K562 (cell line): Measurements from ENCODE around the gene LAMA2. TPM values are rescaled to one million over a fixed set of nuclear protein-coding genes. Genes with fewer than 3 reads are reported as not detected.

ENCODE experiments used
- ATAC-seq: fragments of 200-7000 bp; cut with Tn5 transposase; 3 replicates; pipeline ENCODE4 v1.9.1; 2020; ENCODE audit warnings: moderate library complexity
- BruUV-seq: library from RNA; stranded (reverse); fragments of 400-500 nt; replicated peaks from 2 replicates; lab custom pipeline; 2021; lab: Mats Ljungman, UMichigan
- CTCF ChIA-PET: fragments of 300-600 bp; formaldehyde crosslinking; extraction: SDS; loops from one replicate; lab custom pipeline; 2021; ENCODE audit warnings: low intra/inter-chr PET ratio; lab: Yijun Ruan, JAX
- POLR2A ChIA-PET: fragments of 300-600, 350-650 bp; sonication (Branson Sonifier 250); formaldehyde crosslinking; extraction: SDS; loops from one replicate; lab custom pipeline; 2021; ENCODE audit warnings: antibody characterized with exemption, inconsistent platforms; lab: Yijun Ruan, JAX
- DNase-seq, 4 experiments: peaks; one replicate each; pipeline versions ENCODE4 v3.0.0 to v3.0.0-alpha.2; 2011 to 2018; ENCODE audit warnings: low spot score in 3 of 4, mixed read lengths in 3 of 4; ENCODE audit errors: extremely low read depth in 1 of 4
- FAIRE-seq: peaks from 2 replicates; lab custom pipeline; 2011; peaks lifted over from hg19 to GRCh38; lab: Jason Lieb, UNC
- H2AFZ ChIP-seq: 2 replicates; pipeline ENCODE4 v1.6.0; 2011; ENCODE audit warnings: low read depth, low read length, control low read depth, inconsistent platforms
- H3K27ac ChIP-seq: fragments of 200-600 bp; 3 replicates; pipeline ENCODE4 v1.8.0; 2011; ENCODE audit warnings: low read depth, mild to moderate bottlenecking, control low read depth, inconsistent platforms, low read length, moderate library complexity, mixed read lengths; ENCODE audit errors: extremely low read depth
- H3K27me3 ChIP-seq, 2 experiments: fragments of 300-600 bp in 1 of 2; 2 replicates in 1 of 2; 3 replicates in 1 of 2; pipeline versions ENCODE4 v1.6.0 to v1.8.0; 2011; ENCODE audit warnings: inconsistent platforms in 2 of 2, low read length in 2 of 2, mild to moderate bottlenecking in 1 of 2, mixed read lengths in 1 of 2, moderate library complexity in 1 of 2; ENCODE audit not compliant: control insufficient read depth in 2 of 2, insufficient read depth in 2 of 2
- H3K36me3 ChIP-seq: fragments of 300-600 bp; 3 replicates; pipeline ENCODE4 v1.8.0; 2011; ENCODE audit warnings: mild to moderate bottlenecking, low read length, inconsistent platforms; ENCODE audit not compliant: control insufficient read depth, insufficient read depth
- H3K4me1 ChIP-seq, 2 experiments: fragments of 200-600 bp in 1 of 2; replicated peaks in 1 of 2; 2 replicates in 1 of 2; 3 replicates in 1 of 2; pipeline versions ENCODE4 v1.5.1 to v1.8.0; 2011; ENCODE audit warnings: inconsistent platforms in 2 of 2, low read length in 2 of 2, mild to moderate bottlenecking in 1 of 2, mixed read lengths in 1 of 2, moderate library complexity in 1 of 2; ENCODE audit not compliant: control insufficient read depth in 2 of 2, insufficient read depth in 2 of 2
- H3K4me2 ChIP-seq: 2 replicates; pipeline ENCODE4 v1.6.1; 2011; ENCODE audit warnings: low read length, control low read depth, inconsistent platforms, mixed read lengths; ENCODE audit not compliant: insufficient read depth
- H3K4me3 ChIP-seq: fragments of 200-600 bp; sonication (generic), shearing (Covaris generic); 2 replicates; pipeline ENCODE4 v1.5.1; 2016; ENCODE audit warnings: control low read depth, inconsistent platforms
- H3K79me2 ChIP-seq: fragments of 200-600 bp; 3 replicates; pipeline ENCODE4 v1.8.0; 2011; ENCODE audit warnings: low read length, inconsistent platforms; ENCODE audit not compliant: control insufficient read depth, insufficient read depth
- H3K9ac ChIP-seq, 2 experiments: 2 replicates each; pipeline versions ENCODE4 v1.6.0 to v1.6.1; 2011; ENCODE audit warnings: low read depth in 2 of 2, low read length in 2 of 2, control low read depth in 1 of 2, inconsistent platforms in 1 of 2, mild to moderate bottlenecking in 1 of 2, mixed read lengths in 1 of 2; ENCODE audit not compliant: insufficient read depth in 1 of 2
- H3K9me1 ChIP-seq: one replicate; pipeline ENCODE4 v1.6.0; 2011; ENCODE audit warnings: inconsistent platforms, mild to moderate bottlenecking, low read length, moderate library complexity; ENCODE audit not compliant: control insufficient read depth, insufficient read depth
- H3K9me3 ChIP-seq: replicated peaks from 2 replicates; pipeline ENCODE4 v1.5.1; 2011; ENCODE audit warnings: low read depth, low read length, inconsistent platforms; ENCODE audit not compliant: control insufficient read depth, insufficient read depth
- H4K20me1 ChIP-seq: replicated peaks from 2 replicates; pipeline ENCODE4 v1.6.1; 2011; ENCODE audit warnings: low read length, inconsistent platforms, mixed read lengths; ENCODE audit not compliant: control insufficient read depth, insufficient read depth
- C11orf30 ChIP-seq: fragments of 450-650 bp; IDR thresholded peaks from 2 replicates; pipeline ENCODE4 v1.6.1; 2016; ENCODE audit warnings: low read depth, mild to moderate bottlenecking
- HDAC1 ChIP-seq, 2 experiments: fragments of 450-650 bp; IDR thresholded peaks; 2 replicates each; pipeline ENCODE4 v1.6.1; 2016 to 2017; ENCODE audit warnings: inconsistent platforms in 1 of 2, mild to moderate bottlenecking in 1 of 2, moderate library complexity in 1 of 2
- MAFG ChIP-seq: fragments of 450-650 bp; conservative IDR thresholded peaks from 2 replicates; pipeline ENCODE4 v1.6.1; 2016; ENCODE audit warnings: missing genetic modification characterization, missing compliant biosample characterization
- RHOXF2B ChIP-seq: fragments of 250-450 bp; sonication (Bioruptor Pico); conservative IDR thresholded peaks from 2 replicates; pipeline ENCODE4 v1.5.1; 2021
- ZNF316 ChIP-seq: fragments of 450-650 bp; IDR thresholded peaks from 2 replicates; pipeline ENCODE4 v1.6.1; 2016
- ZNF551 ChIP-seq: fragments of 250-450 bp; sonication (Bioruptor Pico); IDR thresholded peaks from 2 replicates; pipeline ENCODE4 v1.5.0; 2021; ENCODE audit warnings: mild to moderate bottlenecking, moderate library complexity
- WGBS: fragments of 100-300 bp; shearing (Covaris generic); methylation state at CpG from one replicate; pipeline ENCODE4 v1.1.6; 2016; ENCODE audit warnings: low coverage, mixed read lengths; ENCODE audit not compliant: insufficient coverage; ENCODE audit errors: missing lambda C conversion rate; 5-methylcytosine and 5-hydroxymethylcytosine counted together
- in situ Hi-C: fragments of 300-500 bp; cut with MboI; formaldehyde crosslinking; loops from 4 replicates; pipeline ENCODE4 v1.15.0; 2018; ENCODE audit warnings: inconsistent platforms, mixed read lengths
- intact Hi-C: fragments of 100-400 bp; cut with micrococcal nuclease; formaldehyde crosslinking; loops from 2 replicates; pipeline ENCODE4 v1.14.2; 2022
- polyA plus RNA-seq, 8 experiments: library from polyadenylated mRNA; depleted of rRNA in 4 of 8; stranded (reverse) in 5 of 8; unstranded in 3 of 8; fragments of >200 nt; fragmentation: Nextera tagmentation in 2 of 8; fragmentation: Illumina TruSeq in 1 of 8; extraction: Ambion mirVana in 2 of 8; extraction: Trizol in 1 of 8; gene quantifications; 2 replicates each; pipeline versions ENCODE4 v1.2.1 to v1.2.3, GENCODE V29; 2011 to 2014; ENCODE audit warnings: inconsistent platforms in 1 of 8, missing spikeins in 1 of 8
- total RNA-seq, 7 experiments: library from RNA; depleted of rRNA in 6 of 7; stranded (reverse); fragments of >200 nt in 6 of 7; fragmentation: Illumina TruSeq in 2 of 7; extraction: Trizol in 2 of 7; gene quantifications; 2 replicates each; pipeline versions ENCODE4 v1.2.1 to v1.2.3, GENCODE V29; 2011 to 2021; ENCODE audit warnings: low replicate concordance in 1 of 7

The LAMA2 gene
- total and polyA plus RNA-seq, 9 of the 15 experiments (the other 6 are each of a cell fraction or from before 2014, with no cell fraction given): 0.04 to 1.5 (median 0.36) TPM

DNA sequence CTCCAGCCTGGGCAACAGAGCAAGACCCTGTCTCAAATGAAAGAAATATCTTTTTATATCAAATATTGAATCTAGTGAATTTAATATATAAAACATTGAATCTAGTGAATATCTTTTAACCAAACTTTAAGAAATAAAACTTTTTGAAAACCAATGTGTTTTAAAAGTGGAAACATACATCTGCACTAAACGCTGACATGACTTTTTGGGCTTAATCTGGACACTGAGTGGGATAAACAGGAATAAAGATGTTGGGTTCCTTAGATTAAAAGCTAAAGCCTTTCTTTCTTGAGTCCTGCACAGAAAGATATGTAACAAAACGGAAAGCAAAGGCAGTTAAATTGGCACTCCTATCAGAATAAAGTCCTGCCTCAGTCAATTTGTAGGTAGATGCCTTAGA is 636.8 kb downstream of the LAMA2 start:
- CTCF ChIA-PET: no interaction called here

DNA sequence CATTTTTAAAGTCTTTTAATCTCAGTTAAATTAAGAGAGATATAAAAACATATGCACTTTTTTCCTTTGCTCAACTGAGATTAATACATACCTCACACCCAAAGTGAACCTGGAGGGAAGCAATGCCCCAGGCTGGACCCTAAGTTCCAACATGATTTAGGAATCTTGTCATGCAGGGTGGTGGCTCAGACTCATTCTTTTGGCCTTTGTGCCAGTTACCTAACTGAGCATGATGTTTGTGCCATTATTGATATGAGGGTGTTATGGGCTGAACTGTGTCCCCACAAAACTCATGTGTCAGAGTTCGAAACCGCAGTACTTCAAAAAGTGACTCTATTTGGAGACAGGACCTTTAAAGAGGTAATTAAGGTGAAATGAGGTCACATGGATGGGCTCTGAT is 639.0 kb downstream of the LAMA2 start:
- Histone ChIP-seq H2AFZ (no peak overlapping the region), H4K20me1 (no peaks in the 10 kb centered on the region), H3K4me2 (no peak overlapping the region), H3K27ac (no peak overlapping the region), H3K4me1 (no peaks in the 10 kb centered on the region; a peak in 1 of 5 replicates), H3K79me2 (no peaks in the 10 kb centered on the region), H3K4me3 (no peak overlapping the region), H3K9ac (no peak overlapping the region), H3K36me3 (no peaks in the 10 kb centered on the region), H3K9me1 (no peaks in the 10 kb centered on the region), H3K9me3 (no peaks in the 10 kb centered on the region; the same call in 1 of the 2 replicates), H3K27me3 (no peaks in the 10 kb centered on the region)
- POLR2A ChIA-PET: no interaction called here
- in situ Hi-C loops: no loop called here
- CTCF ChIA-PET: no interaction called here
- ATAC-seq (no peak), FAIRE-seq (no peak), DNase-seq (no peak)
- intact Hi-C loops: no loop called here
- TF ChIP-seq ZNF551 (CRISPR knock-in tag) (no peak), RHOXF2B (CRISPR knock-in tag) (no peak)
- BruUV-seq: no TSS peak
- 4% methylated on average over 2 of the region's 2 CpGs for WGBS

More for the DNA sequence above, 636.8 kb downstream of the LAMA2 start:
- ATAC-seq: no peak
- Histone ChIP-seq H3K79me2 (no peaks in the 10 kb centered on the region), H3K36me3 (no peaks in the 10 kb centered on the region), H4K20me1 (no peaks in the 10 kb centered on the region), H3K4me2 (no peak overlapping the region), H3K9me1 (no peaks in the 10 kb centered on the region), H3K4me3 (no peak overlapping the region), H3K9ac (no peak overlapping the region), H3K27me3 (no peaks in the 10 kb centered on the region), H3K27ac (no peak overlapping the region), H2AFZ (no peak overlapping the region), H3K4me1 (no peaks in the 10 kb centered on the region; a peak in 1 of 5 replicates), H3K9me3 (no peaks in the 10 kb centered on the region)
- FAIRE-seq: peak; percentile 42
- DNase-seq: no peak
- no peak for TF ChIP-seq HDAC1 (IDR thresholded peaks at IDR 0.05)
- TF ChIP-seq ZNF316: peak; percentile 45; the same call in 1 of the 2 replicates
- TF ChIP-seq MAFG (tag): 0 out of 2 replicates have a peak, but pooled peaks have one; percentile 12
- peak; percentile 21; the same call in 1 of the 2 replicates for TF ChIP-seq C11orf30
- 10% methylated on average over 2 of the region's 2 CpGs for WGBS
- BruUV-seq: no TSS peak
- in situ Hi-C loops (no loop called here), intact Hi-C loops (no loop called here)
- POLR2A ChIA-PET: interaction anchor here (0.6 to 0.7 kb wide), 2 partner anchors 11 to 393 kb away, joined by 3 read pairs; no protein-coding TSS in a partner anchor
